ENCODE measurements around the gene TDP1.

Gene TDP1

DNA sequence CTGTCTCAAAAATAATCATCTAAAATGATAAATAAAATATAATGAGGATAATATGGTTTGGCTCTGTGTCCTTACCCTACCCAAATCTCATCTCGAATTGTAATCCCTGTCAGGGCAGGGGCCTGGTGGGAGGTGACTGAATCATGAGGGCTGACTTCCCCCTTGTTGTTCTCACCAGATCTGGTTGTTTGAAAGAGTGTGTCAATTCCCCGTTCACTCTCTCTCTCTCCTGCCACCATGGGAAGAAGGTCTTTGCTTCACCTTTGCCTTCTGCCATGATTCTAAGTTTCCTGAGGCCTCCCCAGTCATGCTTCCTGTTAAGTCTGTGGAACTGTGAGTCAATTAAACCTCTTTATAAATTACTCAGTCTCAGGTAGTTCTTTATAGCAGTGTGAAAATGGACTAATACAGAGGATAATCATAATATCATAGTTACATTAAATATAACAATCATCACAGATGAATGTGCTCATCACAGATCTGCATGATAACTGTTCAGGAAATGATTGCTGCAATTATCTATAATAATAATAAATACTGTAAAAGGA, 13.8 kb upstream of the TDP1 start:
- DNase-seq (ENCODE audit: low read depth in 2 of 2), result no peak

DNA sequence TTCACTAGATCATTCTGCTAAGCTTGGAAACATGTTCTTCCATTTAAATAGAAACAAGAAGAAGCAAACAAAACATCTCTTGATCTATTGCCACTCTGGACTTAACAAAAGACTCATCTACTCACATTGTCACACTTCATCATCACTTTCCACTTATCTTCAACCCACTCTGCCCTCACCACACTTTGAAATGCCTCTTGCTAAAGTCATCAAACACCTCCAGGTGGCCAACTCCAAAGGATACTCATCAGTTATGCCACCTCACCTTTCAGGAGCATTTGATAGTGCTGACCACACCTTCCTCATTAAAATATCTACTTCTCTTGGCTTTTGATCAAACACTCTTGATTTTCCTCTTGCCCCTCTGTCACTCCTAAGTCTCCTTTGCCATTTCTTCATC, 8.4 kb upstream of the TDP1 start:
- no peak for DNase-seq (ENCODE audit: low read depth in 2 of 2)

DNA sequence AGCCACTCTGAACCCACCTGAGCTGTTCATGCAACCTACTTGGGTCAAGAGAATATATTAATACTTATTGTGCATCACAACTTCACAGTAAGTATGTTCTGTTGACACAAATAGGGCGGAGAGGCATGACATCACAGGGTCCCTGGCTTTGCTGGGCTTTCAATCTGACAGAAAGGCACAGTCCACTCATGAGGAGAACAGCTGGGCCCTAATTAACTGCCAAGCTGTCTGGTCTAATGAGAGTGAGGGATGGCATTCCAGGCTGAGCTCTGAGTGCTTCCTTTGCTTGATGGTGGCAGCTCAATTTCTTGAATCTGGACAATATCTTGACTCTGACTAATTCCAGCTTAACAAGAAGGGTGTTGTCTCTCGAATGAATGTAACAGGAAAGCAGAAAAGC, 3.2 kb upstream of the TDP1 start:
- no peak for DNase-seq (ENCODE audit: low read depth in 2 of 2)

DNA sequence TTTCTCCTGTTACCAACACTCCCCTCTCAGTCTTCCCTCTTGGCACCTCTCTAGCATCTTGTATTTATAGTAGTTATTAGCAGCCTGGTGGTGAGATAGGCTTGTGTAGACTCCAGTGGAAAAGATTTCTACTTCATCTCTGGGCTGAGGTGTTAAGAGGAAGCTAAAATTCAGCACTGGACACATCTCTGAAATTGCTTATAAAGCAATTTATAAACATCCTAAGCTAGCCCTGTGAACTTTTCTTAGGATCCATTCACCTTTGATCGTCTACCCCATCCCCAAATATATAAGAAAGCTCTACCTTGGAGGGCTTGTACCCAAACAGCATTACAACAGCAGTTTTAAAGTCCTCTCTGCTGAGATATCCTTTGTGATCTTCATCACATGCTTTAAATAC, 2.1 kb upstream of the TDP1 start:
- no peak for DNase-seq (ENCODE audit: low read depth in 2 of 2)

DNA sequence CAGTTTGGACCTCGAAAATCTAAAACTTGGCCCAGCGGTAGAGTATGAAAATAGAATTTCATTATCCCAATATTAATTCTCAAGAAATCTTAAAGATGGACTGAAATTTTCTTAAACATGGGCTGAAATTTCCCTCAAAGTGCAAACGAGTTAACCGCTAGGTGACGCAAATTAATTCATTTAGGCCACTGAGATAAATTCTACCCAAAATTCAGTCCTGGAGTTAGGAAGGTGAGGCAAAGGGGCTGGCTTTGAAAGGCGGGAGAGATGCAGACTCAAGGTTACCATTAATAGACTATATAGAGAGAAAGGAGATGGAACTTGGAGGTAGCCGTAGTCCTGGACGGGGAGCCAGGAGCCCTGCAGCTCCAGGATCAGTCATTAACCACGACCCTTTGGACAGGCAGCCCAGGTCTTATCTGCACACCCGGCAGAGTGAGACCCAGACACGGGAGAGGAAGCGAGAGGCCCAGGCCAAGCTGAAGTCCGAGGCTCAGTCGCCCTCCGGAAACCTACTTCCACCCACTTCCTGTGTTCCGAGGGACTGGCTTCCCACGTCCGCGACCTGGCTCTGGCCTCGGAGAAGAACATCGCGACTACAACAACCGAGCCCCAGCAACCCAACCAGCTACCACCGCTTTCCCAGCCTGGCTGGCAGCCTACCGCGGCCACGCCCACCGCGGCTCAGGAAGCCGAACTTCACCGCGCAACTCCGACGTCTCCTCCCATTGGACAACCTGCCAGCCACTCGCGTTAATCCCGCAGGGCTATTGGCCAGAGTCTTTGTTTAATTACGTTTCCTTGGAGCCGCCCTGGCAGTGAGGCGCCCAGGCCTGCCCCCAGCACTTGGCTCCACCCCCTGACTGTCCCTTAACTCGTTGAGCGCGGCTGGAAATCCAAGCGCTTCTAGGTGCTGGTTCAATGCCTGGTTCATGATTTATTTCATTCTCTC, 1.4 kb upstream of the TDP1 start, which contains the start of gene EFCAB11:
Gene EFCAB11, minus strand, starts transcription at position 661 of the 952 bp plus-strand sequence. Its CDS starts 70 bp downstream, at position 591.
- peak; percentile 86 to 90 for DNase-seq (ENCODE audit: low read depth in 2 of 2)

DNA sequence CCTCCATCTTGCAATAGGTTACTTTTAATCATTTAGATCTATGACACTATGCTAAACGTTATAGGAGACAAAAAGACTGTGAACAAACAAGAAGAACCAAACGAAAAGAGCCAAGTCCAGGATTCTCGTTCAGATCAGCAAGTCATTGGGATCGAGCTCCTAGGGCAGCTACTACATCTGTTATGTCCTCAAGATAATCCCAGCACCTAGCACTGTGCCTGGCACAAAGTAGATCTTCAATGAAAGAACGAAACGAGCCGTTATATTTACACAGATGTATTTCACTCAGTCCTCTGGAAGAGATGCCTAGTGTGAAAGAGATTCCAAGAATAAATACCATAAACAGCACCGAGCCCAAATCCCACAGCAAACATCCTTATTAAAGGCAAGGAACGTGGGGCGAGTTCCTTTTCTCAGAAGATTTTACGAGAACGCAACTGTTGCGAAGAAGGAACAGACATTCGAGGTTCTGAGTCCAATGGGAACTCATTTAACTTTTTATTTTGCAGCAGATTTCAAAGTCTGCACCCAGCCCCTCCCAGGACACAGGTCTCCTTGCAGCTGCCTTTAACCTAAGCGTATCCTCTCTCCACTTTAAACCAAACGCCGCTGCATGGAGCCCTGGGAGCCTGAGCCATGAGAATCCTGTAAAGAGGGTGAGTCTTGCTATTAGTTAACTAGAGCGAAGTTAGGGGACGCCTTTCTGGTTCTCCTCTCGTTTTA, 544 bp upstream of the TDP1 start:
- DNase-seq (ENCODE audit: low read depth in 2 of 2), result no peak

DNA sequence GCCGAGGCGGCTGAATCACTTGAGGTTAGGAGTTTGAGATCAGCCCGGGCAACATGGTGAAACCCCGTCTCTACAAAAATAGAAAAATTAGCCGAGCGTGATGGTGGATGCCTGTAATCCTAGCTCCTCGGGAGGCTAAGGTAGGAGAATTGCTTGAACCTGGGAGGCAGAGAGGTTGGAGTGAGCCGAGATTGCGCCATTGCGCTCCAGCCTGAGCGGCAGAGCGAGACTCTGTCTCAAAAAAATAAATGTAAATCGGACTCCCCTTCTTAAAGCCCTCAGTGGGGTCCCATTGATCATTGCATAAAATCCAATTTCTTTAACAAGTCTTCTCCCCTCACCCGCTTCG, 908 bp downstream of the TDP1 start:
- DNase-seq (ENCODE audit: low read depth in 2 of 2), result no peak

DNA sequence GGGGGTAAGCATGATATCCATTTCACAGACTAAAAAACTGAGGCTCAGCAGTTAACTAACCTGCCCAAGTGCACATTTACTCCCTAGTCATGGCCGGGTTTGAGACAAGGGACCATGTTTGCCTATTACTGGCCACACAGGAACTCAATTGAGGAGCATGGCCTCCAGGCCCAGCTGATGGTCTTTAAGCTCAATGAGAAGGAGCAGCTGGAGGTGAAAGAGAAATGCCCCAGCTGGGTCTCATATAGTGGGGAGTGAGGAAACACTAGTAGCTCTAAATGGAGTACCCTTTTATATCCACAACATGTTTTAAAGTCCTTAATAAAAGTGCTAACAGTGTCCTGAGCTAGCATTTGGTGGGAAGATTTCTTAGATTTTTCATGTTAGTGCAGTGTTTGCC, 1.6 kb downstream of the TDP1 start:
- DNase-seq (ENCODE audit: low read depth in 2 of 2), result no peak

DNA sequence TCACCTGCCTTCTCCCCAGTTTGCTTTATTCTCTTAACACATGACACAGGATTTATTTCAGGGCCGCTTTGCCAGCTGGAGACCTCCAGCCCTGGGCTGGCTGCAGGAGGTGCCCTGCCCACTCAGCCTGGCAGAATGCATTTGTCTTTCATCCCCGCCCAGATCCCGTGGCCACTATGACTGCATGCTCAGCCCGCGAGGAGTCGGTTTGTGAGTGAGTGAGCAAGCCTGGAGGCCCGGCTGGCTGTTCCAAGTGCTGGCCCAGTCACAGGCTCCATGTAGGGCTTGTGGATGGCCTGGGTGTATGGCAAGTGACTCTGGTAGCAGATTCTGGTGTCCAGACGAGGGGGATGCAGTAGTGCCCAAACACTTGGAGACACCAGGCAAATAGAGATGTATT, 2.1 kb downstream of the TDP1 start:
- no peak for DNase-seq (ENCODE audit: low read depth in 2 of 2)

DNA sequence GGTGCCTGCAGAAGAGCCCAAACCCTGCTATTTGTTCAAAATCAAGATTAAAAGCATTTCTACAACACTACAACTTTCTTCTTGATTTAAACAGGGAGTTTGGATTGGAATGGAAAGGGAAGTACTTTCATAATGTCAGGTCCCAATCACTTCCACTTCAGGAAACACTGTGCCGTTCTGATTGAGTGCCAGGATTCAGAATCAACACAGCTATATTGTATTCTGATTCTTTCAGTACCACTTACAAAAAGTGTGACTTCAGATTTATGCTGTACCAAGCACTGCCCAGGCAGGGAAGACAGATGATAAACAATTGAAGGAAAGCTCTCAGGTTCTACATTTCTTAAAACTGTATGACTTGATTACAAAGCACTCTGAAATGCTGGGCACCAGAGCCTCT, 3.2 kb downstream of the TDP1 start:
- DNase-seq (ENCODE audit: low read depth in 2 of 2), result no peak

DNA sequence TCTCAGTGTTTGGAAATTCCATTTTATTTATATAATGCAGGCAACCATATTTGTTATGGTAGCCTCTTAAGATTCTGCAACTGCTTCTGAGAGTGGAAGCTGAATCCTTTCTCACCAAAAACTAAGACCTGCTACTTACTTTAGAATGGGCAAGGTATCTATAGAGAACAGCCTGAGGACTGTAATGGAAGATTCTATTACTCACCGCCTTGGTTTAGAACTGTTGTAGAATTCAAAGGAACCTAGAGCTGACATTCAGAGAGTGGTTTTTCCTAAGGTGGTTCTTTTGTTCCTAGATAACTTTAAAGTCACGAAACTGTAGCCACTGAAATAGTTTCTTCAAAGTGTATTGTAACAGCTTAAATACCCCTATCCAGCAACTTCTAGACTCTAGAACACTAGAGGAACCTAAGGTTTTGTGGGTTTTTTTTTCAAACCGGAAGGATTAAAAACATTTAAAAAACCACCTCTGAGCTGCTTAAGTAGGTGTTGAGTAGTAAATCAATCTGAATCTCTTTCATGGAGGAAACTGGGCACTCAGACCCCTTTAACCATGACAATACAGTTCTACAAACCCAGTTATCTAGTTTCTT, 4.2 kb downstream of the TDP1 start:
- no peak for DNase-seq (ENCODE audit: low read depth in 2 of 2)

DNA sequence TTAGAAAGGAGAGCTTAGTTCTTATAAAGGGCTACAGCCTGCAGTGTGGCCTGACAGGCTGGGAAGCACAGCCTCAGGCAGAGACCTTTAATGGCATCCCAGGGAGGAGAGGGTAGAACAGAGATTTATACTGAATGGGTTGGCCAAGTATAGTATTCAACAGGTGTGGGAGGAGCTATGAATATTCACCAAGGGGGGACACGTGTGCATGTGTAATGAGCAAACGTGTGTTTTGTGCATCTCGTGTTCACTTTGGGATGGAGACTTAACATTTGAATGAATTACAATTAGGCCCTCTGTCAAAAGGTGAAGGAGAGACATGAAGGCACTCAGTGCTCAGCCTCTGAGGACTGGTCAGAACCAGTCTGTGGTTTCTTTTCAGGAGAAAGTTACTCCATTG, 5.2 kb downstream of the TDP1 start:
- no peak for DNase-seq (ENCODE audit: low read depth in 2 of 2)

DNA sequence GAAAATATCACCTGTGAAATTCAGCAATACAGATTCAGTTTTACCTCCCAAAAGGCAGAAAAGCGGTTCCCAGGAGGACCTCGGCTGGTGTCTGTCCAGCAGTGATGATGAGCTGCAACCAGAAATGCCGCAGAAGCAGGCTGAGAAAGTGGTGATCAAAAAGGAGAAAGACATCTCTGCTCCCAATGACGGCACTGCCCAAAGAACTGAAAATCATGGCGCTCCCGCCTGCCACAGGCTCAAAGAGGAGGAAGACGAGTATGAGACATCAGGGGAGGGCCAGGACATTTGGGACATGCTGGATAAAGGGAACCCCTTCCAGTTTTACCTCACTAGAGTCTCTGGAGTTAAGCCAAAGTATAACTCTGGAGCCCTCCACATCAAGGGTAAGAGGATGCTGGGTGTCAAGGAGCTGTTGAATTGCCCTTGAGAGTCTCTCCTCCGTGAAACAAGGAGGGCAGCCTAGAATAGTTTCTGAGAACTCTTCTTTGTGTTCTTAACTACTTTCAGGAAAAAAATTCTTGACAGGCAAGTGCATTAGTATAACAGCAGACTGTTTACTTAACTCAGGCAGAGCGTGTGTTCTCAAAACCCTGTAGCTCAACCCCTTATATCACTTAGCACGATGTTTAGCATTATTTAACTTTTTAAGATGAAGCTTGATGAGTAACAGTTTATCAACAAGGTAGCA, 7.7 kb downstream of the TDP1 start:
- no peak for DNase-seq (ENCODE audit: low read depth in 2 of 2)

DNA sequence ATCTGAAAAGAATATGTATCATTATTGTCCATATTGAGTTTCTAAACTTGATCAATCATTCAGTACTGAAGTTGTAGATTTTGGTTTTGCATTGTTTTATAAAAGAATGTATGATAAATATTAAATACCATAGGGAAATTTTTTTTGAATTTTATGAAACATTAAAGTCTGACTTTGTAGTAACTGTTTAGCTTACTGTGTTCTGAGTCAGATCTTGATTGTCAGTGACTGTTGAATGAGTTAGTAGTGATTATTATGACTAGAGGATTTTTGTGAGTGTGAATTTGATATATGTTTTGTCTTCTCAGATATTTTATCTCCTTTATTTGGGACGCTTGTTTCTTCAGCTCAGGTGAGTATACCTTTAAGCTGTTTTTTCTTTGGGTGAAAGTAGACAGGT, 10.1 kb downstream of the TDP1 start:
- no peak for DNase-seq (ENCODE audit: low read depth in 2 of 2)

DNA sequence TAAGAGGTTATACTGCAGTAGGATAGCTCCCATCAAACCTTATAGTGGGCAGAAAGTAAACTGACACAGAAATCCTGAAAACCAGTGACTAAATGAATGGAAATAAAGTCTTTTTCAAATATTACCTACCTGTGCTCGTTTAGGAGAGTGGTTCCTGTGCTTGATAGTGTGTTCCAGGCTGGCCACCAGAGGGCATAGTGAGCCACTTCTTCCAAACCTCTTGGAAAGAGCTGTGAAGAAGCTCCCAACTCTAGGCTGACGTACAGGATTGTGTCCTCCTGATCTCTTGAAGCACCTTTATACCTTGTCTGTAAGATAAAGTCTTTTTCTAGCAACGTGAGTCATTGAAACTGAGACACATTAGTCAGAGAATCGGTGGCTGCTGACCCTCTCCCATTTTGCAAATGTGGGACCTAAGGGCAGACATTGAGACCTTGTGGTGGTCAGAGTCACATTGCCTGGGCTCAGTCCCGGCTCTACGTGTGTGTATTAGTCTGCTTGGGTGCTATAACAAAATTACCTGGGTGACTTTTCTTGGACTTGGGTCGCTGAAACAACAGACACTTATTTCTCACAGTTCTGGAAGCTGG, 17.6 kb downstream of the TDP1 start:
- no peak for DNase-seq (ENCODE audit: low read depth in 2 of 2)

DNA sequence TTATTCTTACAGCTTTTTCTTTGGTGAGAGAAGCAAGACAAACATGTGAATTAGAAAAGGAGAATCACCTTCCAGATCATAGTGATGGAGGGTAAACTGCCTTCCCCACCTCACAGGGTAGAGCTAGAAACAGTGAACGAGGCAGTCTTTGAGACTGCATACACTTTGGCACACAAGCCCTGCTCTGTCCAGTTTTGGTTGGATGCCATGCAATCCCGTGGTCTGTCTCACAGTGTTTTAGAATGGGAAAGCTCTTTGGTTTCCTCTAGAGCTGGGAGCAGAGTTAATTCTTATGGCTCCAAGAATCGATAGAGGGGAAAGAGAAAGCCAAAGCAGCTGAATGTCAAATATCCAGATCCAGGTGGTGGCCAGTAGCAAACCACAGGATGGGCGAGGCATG, 21.9 kb downstream of the TDP1 start:
- DNase-seq (ENCODE audit: low read depth in 2 of 2), result no peak

DNA sequence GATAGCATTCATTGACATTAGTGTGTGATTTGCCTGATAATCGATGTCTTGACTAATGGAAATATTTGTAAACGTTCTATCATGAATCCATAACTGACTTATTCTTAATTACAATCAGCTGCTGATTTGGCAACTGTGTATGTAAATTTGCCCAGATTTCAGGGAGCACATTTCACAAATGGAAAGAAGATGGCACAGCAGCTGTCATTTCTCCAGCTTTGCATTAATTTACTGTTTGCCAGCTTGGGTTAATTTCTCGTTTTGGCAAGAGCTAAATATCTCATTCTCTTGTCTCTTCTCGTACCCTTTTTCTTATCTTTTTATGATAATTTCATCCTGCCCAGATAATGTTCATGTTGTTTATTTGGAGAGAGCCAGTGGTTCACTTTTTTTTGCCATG, 22.9 kb downstream of the TDP1 start:
- no peak for DNase-seq (ENCODE audit: low read depth in 2 of 2)

DNA sequence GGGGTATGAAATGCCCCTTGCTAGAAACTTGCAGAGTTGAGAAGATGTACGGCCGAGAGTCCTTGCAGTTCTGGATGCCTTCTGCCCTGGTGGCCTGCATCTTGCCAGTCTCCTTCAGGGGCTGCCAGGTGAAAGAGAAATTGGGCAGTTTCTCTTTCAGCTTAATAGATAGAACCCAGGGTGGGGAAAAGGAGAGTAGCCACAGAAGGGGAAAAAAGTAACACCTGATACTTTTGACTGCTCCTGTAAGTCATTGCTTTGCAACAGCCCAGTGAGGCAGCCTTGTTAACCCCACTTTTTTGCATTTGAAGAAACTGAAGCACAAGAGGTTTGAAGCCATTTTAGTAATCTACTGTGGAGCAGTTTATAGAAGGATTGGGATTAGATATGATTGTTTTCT, 27.6 kb downstream of the TDP1 start:
- no peak for DNase-seq (ENCODE audit: low read depth in 2 of 2)

DNA sequence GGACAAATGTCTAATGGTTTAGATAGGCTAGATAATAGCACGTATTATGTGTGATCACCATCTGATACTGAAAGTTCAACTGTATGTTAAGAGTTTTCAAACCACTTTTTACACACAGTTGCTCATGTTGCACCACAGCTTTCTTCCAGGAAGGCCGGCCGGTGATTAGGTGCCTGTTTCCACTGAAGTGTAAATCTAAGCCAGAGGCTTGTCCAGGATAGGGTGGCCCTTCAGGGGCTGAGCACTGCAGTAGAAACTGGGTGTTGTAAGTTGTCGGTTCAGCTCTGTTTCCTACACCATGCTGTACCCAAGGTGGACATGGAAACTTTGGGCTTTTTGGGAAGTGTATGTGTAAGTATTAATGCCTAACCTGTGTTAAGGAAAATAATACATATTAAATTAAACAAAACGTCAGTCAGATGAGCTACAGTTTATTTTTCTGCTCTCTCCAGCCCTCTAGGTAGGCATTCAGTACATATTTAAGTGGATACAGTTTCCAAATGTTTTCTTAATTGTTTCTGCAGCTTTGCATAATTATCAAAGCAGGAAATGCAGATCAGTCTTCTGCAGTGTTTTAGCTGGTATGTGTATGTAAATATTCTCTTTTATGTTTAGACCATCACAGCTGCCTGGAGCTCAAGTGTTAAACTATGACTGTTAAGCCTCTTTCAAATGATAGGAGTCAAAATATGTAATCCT, 30.9 kb downstream of the TDP1 start:
- no peak for DNase-seq (ENCODE audit: low read depth in 2 of 2)

DNA sequence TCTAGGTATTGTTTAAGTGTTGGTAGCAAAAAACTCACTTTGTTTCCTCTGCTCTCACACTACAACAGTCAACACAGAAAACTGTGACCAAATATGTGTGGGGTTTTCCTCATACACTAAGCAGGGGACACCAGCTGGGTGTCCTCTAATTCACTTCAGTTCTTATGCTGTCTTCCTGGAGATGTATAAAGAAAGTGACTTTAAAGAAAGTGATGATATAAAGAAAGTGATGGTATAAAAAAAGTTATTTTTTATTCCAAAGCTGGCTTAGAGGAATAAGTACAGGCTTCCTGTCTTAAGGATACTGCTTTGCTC, 31.4 kb downstream of the TDP1 start:
- no peak for DNase-seq (ENCODE audit: low read depth in 2 of 2)

DNA sequence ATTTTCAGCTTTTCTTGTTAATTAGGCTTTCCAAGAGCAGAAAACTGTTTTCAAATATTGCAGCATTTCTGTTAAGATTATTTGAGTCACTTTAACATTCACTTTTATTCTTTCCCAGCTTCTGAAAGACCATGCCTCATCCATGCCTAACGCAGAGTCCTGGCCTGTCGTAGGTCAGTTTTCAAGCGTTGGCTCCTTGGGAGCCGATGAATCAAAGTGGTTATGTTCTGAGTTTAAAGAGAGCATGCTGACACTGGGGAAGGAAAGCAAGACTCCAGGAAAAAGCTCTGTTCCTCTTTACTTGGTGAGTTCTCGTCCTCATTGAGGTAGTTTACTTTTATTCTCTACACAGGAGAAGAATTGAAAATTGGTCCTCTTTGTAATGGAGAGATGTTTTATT, 33.1 kb downstream of the TDP1 start:
- DNase-seq (ENCODE audit: low read depth in 2 of 2), result no peak
